DMS114 treated with DMSO at 0.1 percent for 48 hours (cell line): ENCODE measurements around the gene CAPZB.

Experiments
- DNase-seq: peaks from one replicate; lab custom pipeline; 2025; ENCODE audit not compliant: unreplicated experiment; lab: John Stamatoyannopoulos, UW

The CAPZB gene

GRCh38 chr1:19353596-19353995 is 131.7 kb downstream of the CAPZB start:
- no peak for DNase-seq

- no peak for DNase-seq
These were observed 132.5 kb downstream of the CAPZB start for GRCh38 chr1:19352839-19353238.

- no peak for DNase-seq
These were observed 133.5 kb downstream of the CAPZB start for GRCh38 chr1:19351873-19352272.

- no peak for DNase-seq
These were observed 134.8 kb downstream of the CAPZB start for GRCh38 chr1:19350566-19350965.

GRCh38 chr1:19349999-19350398 is 135.3 kb downstream of the CAPZB start:
- DNase-seq: no peak

GRCh38 chr1:19348441-19349198 is 136.7 kb downstream of the CAPZB start:
- DNase-seq: no peak

GRCh38 chr1:19347533-19348172 is 137.7 kb downstream of the CAPZB start:
- DNase-seq: no peak

- no peak for DNase-seq
These were observed 139.3 kb downstream of the CAPZB start for GRCh38 chr1:19346026-19346425.

GRCh38 chr1:19345391-19345790 is 139.9 kb downstream of the CAPZB start:
- DNase-seq: no peak

GRCh38 chr1:19344831-19345230 is 140.5 kb downstream of the CAPZB start:
- no peak for DNase-seq

- DNase-seq: no peak
These were observed 140.9 kb downstream of the CAPZB start for GRCh38 chr1:19344372-19344810.

GRCh38 chr1:19343617-19344350 is 141.6 kb downstream of the CAPZB start:
- DNase-seq: no peak

- no peak for DNase-seq
These were observed 142.3 kb downstream of the CAPZB start for GRCh38 chr1:19342894-19343616.

- DNase-seq: no peak
These were observed 143.1 kb downstream of the CAPZB start for GRCh38 chr1:19342062-19342750.

- DNase-seq: peak; percentile 33
These were observed 143.9 kb downstream of the CAPZB start for GRCh38 chr1:19341201-19342061.

GRCh38 chr1:19340387-19340937 is 144.9 kb downstream of the CAPZB start:
- no peak for DNase-seq

GRCh38 chr1:19339214-19339861 is 146.0 kb downstream of the CAPZB start:
- DNase-seq: no peak

GRCh38 chr1:19338323-19338762 is 147.0 kb downstream of the CAPZB start:
- DNase-seq: no peak

GRCh38 chr1:19337289-19337688 is 148.1 kb downstream of the CAPZB start:
- no peak for DNase-seq
